Colonic mucosa (tissue), 4 donors: ENCODE data around the gene FFAR1. TPM values are rescaled to one million over a fixed set of nuclear protein-coding genes. Genes with fewer than 3 reads are reported as not detected.

ENCODE experiments used
- DNase-seq: peaks from one replicate; pipeline ENCODE4 v3.0.0-alpha.2; 2020
- H3K27ac ChIP-seq: fragments of 200-600 bp; one replicate; pipeline ENCODE4 v1.8.0; 2021
- H3K27me3 ChIP-seq: fragments of 200-600 bp; one replicate; pipeline ENCODE4 v1.8.0; 2021
- H3K36me3 ChIP-seq: fragments of 200-600 bp; one replicate; pipeline ENCODE4 v1.8.0; 2021
- H3K4me1 ChIP-seq: fragments of 200-600 bp; one replicate; pipeline ENCODE4 v1.8.0; 2021; ENCODE audit warnings: mild to moderate bottlenecking
- H3K4me3 ChIP-seq: fragments of 200-600 bp; one replicate; pipeline ENCODE4 v1.8.0; 2021
- H3K9ac ChIP-seq, 2 donors: one replicate each; pipeline ENCODE4 v1.7.0; 2013; ENCODE audit warnings: control low read depth in 2 of 2, low read depth in 2 of 2, low read length in 2 of 2
- H3K9me3 ChIP-seq: fragments of 200-600 bp; one replicate; pipeline ENCODE4 v1.8.0; 2021
- CTCF ChIP-seq: fragments of 200-600 bp; IDR thresholded peaks from one replicate; pipeline ENCODE4 v1.8.0; 2022; ENCODE audit warnings: antibody characterized with exemption, mild to moderate bottlenecking
- intact Hi-C: fragments of 100-400 bp; cut with DNase I; formaldehyde crosslinking; loops from one replicate; pipeline ENCODE4 v1.14.1; 2022
- total RNA-seq, 2 donors: library from RNA; stranded (reverse); fragmentation: NEBNext Ultra II Directional in 1 of 2; extraction: Animal tissue kit (Norgen Biotek cat#: 25700) in 1 of 2; gene quantifications; one replicate each; pipeline ENCODE4 v1.2.1, GENCODE V29; 2021
- donor health status: healthy.
- donor health status: DM: no; HTN: no; CAD: no.
- donor health status: DM: no; HTN: no; CAD: no.

FFAR1 gene
- total RNA-seq, 2 donors from 2014 or later: not detected

GRCh38 chr19:35342430-35342829, 5.3 kb upstream of the FFAR1 start:
- DNase-seq: no peak
- intact Hi-C loops: no loop called here
- no peaks in the 10 kb centered on the region for H3K9me3 ChIP-seq
- no peak overlapping the region for H3K4me3 ChIP-seq
- no peak overlapping the region for H3K9ac ChIP-seq
- no peak for TF ChIP-seq CTCF
- no peaks in the 10 kb centered on the region for H3K36me3 ChIP-seq
- H3K27ac ChIP-seq: no peak overlapping the region
- no peaks in the 10 kb centered on the region for H3K27me3 ChIP-seq
- H3K4me1 ChIP-seq: no peaks in the 10 kb centered on the region

DNA sequence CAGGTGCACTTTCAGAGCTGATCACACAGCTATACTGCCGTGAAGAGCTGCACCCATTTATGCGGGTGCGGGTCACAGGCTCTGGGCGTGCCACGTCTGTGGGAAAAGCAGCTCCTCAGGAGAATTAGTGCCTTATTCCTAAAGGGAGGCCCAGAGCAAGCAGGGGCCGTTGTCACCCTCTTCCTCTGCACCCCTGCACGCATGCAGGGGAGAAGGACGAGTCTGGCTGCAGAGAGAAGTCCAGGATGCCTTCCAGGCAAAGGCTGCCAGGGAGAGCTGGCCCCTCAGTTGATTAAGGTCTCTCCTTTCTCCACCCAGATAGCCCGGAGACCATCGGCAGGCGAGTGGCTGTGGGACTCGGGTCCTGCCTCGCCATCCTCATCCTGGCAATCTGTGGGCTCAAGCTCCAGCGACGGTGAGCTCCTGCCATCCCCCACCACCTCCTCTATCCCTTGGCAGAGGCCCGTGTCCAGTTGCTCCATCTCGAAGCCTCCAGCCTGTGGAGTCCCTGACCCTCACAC, 3.1 kb upstream of the FFAR1 start:
- H3K9me3 ChIP-seq: no peaks in the 10 kb centered on the region
- no peaks in the 10 kb centered on the region for H3K36me3 ChIP-seq
- intact Hi-C loops: no loop called here
- no peak overlapping the region for H3K4me3 ChIP-seq
- H3K27me3 ChIP-seq: no peaks in the 10 kb centered on the region
- DNase-seq: no peak
- TF ChIP-seq CTCF: no peak
- no peak overlapping the region for H3K27ac ChIP-seq
- H3K4me1 ChIP-seq: no peaks in the 10 kb centered on the region
- H3K9ac ChIP-seq: no peak overlapping the region

GRCh38 chr19:35345671-35346111, 2.0 kb upstream of the FFAR1 start:
- Histone ChIP-seq H3K4me3 (no peak overlapping the region), H3K27me3 (no peaks in the 10 kb centered on the region), H3K27ac (no peak overlapping the region), H3K36me3 (no peaks in the 10 kb centered on the region), H3K4me1 (no peaks in the 10 kb centered on the region), H3K9ac (no peak overlapping the region), H3K9me3 (no peaks in the 10 kb centered on the region)
- TF ChIP-seq CTCF: no peak
- no peak for DNase-seq
- intact Hi-C loops: no loop called here

DNA sequence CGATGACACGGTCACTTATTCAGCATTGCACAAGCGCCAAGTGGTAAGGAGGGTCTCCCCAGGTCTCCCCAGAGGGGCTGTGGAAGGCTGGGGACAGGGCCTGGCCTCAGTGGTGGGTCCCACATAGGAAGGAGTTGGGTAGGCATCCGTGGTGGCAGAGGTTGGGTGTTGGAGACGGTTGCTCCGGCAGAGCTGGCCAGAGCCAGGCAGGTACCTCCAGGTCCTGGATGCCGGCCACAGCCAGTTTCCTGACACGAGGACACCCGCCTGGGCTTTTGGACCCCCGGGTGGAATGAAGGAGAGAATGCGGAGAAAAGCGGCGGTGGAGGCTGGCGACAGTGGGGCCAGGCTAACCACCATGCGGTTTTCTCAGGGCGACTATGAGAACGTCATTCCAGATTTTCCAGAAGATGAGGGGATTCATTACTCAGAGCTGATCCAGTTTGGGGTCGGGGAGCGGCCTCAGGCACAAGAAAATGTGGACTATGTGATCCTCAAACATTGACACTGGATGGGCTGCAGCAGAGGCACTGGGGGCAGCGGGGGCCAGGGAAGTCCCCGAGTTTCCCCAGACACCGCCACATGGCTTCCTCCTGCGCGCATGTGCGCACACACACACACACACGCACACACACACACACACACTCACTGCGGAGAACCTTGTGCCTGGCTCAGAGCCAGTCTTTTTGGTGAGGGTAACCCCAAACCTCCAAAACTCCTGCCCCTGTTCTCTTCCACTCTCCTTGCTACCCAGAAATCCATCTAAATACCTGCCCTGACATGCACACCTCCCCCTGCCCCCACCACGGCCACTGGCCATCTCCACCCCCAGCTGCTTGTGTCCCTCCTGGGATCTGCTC, 1.3 kb upstream of the FFAR1 start:
- no peaks in the 10 kb centered on the region for H3K36me3 ChIP-seq
- H3K4me3 ChIP-seq: no peak overlapping the region
- H3K27me3 ChIP-seq: no peaks in the 10 kb centered on the region
- no peaks in the 10 kb centered on the region for H3K4me1 ChIP-seq
- no peak overlapping the region for H3K9ac ChIP-seq
- no peak for TF ChIP-seq CTCF
- DNase-seq: peak; percentile 42
- no peaks in the 10 kb centered on the region for H3K9me3 ChIP-seq
- intact Hi-C loops: no loop called here
- H3K27ac ChIP-seq: no peak overlapping the region

GRCh38 chr19:35347930-35348298, 212 bp downstream of the FFAR1 start:
- no peaks in the 10 kb centered on the region for H3K9me3 ChIP-seq
- no peaks in the 10 kb centered on the region for H3K27me3 ChIP-seq
- no peak overlapping the region for H3K9ac ChIP-seq
- intact Hi-C loops: no loop called here
- H3K27ac ChIP-seq: no peak overlapping the region
- TF ChIP-seq CTCF: no peak
- H3K4me3 ChIP-seq: no peak overlapping the region
- DNase-seq: no peak
- no peaks in the 10 kb centered on the region for H3K4me1 ChIP-seq
- no peaks in the 10 kb centered on the region for H3K36me3 ChIP-seq
